Activated CD4-positive, alpha-beta T cell treated with anti-CD3 and anti-CD28 coated beads, Interleukin-2, amount 50 U/mL, for 48 hours (primary cell): ENCODE data around the gene FRRS1.
"Not testable (repeated sequence)": the region's sequence is repeated elsewhere in the genome, so short reads cannot be mapped to it uniquely, and the experiment has no call there.

Experiments
- DNase-seq, 2 experiments: peaks; one replicate each; pipeline ENCODE4 v3.0.0-alpha.2; 2020

The FRRS1 gene, protein sequence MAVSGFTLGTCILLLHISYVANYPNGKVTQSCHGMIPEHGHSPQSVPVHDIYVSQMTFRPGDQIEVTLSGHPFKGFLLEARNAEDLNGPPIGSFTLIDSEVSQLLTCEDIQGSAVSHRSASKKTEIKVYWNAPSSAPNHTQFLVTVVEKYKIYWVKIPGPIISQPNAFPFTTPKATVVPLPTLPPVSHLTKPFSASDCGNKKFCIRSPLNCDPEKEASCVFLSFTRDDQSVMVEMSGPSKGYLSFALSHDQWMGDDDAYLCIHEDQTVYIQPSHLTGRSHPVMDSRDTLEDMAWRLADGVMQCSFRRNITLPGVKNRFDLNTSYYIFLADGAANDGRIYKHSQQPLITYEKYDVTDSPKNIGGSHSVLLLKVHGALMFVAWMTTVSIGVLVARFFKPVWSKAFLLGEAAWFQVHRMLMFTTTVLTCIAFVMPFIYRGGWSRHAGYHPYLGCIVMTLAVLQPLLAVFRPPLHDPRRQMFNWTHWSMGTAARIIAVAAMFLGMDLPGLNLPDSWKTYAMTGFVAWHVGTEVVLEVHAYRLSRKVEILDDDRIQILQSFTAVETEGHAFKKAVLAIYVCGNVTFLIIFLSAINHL

DNA sequence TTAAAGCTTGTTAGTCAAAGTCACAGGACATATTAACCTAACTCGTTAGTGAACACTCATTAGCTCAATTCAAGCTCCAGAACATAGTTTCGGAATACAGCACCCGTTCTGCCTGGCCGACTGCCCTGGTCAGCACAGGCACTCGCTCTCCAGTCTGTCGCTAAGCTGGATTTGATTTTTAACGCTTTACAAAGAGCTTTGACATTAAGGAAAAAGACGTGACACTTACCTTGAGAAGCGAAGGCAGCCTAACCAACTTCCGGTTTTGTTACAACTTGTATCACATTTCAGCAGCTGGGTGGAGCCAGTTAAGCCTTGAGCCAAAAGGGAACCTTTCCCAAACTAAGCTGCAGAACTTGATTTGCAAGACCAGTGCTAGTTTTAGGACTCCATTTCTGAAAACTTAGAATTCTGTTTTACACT, at the start of gene FRRS1:
Gene FRRS1 (minus strand): TSS at position 258 of the 423 bp plus-strand sequence. CDS start 17,867 bp downstream, outside the sequence.
- DNase-seq, result peak; percentile 26 to 37

DNA sequence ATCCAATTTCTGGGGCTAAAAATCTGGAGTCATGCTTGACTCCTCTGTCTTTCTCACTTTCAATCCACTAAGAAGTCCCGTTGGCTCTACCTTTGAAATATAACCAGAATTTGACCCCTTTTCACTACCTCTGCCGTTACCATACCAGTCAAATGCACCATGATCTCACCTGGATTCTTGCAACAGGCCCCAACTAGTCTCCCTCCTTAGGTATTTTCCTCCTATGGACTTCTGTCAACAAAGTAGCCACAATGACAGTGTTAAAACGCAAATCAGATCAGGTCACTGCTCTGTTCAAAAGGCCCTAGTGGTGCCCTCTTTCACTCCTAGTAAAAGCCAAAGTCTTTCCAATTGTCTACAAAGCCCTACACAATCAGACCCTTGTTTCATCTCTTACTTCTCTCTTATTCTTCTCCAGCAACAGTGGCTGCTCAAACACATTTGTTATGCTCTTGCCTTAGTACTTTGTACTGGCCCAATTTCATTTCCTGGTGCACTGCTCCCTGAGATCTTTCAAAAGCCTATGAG, 48.0 kb upstream of the FRRS1 start:
- no peak for DNase-seq

DNA sequence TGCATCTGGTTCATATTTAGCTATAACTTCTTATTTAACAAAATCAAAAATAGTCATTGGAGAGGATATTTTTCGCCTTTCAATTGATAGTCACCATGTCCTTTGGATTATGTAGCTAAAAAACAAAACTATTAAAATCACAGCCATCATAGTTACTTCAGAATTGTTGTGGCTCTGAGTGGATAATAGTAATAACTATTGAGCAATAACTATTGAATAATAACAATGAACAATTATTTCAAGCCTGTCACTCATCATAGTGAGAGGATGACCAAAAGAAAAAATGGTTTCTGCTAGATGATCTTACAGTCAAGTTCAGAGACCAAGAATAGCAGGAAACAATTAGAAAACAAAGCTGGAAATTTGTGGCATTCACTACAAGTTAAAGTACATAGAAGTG, 45.3 kb upstream of the FRRS1 start:
- DNase-seq, result no peak

- no peak for DNase-seq
Observed at GRCh38 chr1:99811075-99811474, 44.6 kb upstream of the FRRS1 start.

DNA sequence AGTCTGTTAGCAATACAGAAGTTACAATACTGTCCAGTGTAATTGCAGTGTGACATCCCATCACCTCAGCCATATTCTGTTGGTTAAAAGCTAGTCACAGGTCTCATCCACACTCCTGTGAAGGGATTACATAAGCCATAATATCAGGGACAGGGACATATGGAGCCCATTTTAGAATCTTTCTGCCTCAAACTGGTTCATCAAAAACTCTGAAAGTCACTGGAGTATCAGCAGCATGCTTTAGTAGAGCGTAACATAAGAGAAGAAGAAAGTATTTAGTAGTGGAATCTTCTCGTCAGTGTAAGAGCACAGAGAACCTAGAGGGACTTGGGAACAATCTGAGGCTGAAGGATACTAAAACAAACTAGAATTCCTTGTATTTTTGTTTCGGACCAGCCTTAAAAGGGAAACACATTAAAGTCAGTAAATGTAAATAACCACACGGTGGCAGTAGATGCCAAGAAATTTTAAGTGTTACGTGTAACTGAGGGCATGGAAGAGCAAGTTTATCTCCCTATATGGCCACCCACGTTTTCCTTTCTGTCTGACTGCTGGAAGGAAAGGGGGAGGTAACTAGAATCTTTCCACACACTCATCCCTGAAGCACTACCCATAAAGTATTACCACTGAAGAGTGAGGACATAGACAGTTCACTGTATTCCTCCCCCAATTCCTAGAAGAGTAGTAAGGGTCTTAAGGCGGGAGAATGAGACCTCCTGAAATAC, 42.1 kb upstream of the FRRS1 start:
- DNase-seq, result peak in 1 of 2 experiments; percentile 17

DNA sequence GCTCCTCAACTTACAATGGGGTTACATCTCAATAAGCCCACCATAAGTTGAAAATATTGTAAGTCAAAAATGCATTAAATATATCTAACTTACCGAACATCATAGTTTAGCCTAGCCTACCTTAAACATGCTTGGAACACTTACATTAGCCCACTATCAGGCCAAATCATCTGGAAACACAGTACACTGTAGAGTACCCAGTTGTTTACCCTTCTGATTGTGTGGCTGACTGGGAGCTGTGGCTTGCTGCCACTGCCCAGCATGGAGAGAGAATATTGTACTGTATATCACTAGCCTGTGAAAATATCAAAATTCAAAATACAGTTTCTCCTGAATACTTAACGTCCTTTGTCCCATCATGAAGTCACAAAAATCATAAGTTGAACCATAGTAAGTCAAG, 40.4 kb upstream of the FRRS1 start:
- DNase-seq, result no peak

DNA sequence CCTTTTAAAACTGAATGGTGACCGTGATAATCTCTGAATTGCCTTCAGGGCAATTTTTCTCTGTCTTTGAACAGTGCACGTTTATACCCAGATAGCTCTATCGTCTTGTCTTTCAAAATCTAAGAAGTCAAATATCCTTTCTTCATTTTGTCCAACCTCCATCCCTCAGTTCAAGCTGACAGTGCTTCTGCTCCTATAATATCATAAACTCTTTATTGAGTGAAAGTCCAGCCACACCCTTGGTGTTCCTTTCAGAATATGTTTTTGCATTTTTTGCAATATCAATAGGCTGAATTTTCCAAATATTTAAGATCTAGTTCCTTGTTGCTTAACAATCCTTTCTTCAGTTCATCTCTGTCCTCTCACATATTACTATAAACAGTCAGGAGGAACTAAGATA, 35.1 kb upstream of the FRRS1 start:
- no peak for DNase-seq

GRCh38 chr1:99793861-99794260, 27.4 kb upstream of the FRRS1 start:
- not testable (repeated sequence) for DNase-seq

DNA sequence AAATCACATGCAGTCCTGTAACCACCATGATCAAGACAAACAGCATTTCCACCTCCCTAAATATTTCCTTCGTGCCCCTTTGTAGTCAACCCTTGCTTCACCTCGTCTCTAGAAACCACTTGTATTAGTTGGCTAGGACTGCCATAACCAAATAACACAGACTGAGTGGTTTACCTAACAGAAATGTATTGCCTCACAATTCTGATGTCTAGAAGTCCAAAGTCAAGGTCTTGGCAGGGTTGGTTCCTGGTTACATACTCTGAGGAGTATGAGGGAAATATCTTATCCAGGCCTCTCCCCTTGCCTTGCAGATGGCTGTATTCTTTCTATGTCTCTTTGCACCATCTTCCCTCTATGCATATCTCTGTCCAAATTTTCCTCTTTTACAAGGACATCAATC, 23.3 kb upstream of the FRRS1 start:
- DNase-seq, result no peak

- no peak for DNase-seq
Observed at GRCh38 chr1:99788896-99789295, 22.5 kb upstream of the FRRS1 start.

DNA sequence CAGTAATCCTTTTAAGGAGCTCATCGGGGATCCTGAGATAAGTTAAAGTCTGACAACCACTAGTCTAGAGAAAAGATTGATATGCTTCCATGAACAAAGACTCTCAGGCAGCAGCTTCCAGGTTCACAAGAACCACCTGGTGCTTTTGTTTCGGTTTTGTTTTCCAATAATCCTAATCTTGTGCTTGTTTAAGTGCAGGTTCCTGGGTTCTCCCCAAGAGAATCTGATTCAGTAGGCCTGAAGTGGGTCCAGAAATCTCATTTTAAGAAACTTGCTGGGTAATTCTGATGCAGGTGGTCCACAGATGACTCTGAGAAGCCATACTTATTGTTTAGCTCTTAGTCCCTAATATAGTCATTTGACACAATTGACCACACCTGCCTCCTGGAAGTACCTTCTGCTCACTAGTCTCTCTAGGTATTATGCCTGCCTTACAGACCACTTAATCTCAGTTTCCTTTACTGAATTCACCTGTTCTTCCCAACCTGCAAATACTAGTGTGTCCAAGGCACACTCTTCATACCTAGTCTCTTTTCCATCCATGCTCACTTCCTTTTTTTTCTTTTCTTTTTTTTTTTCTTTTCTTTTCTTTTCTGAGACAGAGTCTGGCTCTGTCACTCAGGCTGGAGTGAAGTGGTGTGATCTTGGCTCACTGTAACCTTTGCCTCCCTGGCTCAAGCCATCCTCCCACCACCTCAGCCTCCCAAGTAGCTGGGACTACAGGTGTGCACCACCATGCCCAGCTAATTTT, 20.5 kb upstream of the FRRS1 start:
- DNase-seq, result no peak

DNA sequence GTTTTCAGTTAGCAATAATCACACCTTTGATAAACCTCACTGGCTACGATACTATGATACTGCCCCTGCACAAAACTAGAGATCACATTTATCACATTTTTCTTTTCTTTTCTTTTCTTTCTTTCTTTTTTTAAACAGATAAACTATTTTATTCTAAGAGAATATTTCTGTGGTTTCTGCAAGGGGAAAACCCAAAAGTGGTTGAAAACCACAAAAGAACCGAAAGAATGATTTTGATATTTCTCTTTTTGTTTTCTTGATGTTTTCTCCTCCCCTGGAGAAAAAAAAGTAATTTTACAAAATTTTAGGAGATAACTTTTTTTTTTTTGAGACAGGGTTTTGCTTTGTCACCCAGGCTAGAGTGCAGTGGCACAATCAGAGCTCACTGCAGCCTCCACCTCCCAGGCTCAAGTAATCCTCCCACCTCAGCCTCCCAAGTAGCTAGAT, 18.4 kb upstream of the FRRS1 start:
- DNase-seq, result no peak

DNA sequence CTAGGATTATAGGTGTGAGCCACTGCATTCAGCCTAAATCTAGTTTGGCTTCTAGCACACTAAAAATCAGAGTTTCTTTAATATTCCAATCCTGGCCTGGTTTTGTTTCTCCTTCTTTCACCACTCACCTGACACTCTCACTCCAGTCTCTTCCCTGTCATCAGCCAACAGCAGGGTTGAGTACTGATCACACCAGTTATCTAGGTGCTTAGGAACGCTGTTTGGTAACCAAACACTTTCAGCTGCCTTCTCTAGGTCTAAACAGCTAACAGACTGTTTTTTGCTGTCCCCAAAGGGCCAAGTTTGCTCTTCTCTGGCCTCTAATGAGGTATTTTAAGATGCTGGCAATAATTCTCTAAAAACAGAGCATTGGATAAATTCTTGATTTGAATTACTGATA, 17.7 kb upstream of the FRRS1 start:
- no peak for DNase-seq

GRCh38 chr1:99782920-99783319, 16.5 kb upstream of the FRRS1 start:
- no peak for DNase-seq

DNA sequence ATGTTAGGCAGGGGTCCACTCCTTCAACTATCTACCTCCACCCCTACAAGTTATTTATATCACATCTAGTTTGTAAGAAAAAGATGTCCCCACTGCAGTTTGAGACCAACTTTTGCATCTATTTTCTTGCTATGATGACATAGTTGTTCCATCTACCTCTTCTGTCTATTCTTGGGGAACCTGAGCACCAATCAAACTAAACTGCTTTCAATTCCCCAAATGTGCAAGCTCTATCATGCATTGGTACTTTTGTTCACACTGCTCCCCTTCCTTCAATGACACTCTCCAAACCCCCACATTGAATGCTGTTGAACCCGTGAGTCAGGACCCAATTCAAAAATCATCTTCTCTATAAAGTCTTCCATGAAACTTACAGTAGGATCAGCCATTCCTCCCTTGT, 16.0 kb upstream of the FRRS1 start:
- DNase-seq, result no peak

DNA sequence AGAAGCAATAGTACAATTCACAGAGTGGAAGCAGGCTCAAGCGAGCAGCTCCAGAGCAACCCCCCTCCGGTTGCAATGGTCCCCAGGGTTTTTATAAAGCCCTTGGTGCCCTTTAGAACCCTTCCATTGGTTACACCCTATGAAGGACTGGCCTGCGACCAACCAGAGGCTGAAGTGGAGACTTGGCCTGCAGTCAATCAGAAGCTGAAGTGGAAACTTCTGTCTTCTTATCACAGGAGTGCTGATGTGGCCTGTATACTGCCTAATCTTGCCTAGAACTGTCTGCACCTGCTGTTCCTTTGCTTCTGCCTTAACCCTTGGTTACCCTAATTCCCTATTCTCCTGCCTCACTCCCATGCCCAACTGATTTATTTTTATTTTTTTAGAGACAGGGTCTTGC, 15.4 kb upstream of the FRRS1 start:
- DNase-seq, result no peak

DNA sequence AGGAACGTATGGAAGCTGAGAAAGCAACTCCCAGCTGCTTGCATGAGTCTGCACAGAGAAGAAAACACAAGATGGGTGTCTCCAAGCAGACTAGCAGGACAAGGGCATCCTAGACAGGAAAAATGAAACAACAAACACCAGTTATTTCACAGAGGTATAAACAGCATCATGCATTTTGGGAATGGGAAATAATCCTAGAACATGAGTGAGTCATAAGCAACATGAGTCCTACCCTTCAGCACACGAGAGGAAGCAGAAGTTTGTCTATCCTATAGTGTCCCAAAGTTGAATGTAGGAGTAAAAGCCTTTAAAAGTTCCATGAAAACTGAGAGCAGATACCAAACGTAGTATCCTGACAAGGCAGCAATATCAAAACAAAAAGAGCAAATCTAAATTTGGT, 11.3 kb upstream of the FRRS1 start:
- DNase-seq, result no peak

DNA sequence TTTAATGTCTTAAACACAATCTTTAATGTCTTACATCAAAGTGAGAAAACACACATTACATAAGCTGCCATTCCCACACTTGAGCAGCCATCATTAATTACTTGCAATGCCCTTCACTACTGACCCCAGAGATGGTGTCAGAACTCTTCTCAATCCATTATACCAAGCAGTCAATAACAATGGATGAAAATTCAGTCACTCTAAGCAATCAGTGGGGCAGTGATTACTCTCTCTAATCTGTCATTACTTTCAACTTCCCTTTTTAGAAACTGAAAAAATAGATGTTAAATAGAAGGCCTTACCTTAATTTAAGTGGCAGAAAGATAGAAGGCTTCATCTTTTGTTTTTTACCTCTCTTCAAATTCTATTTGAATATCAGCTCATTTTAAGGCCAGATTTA, 9.7 kb upstream of the FRRS1 start:
- no peak for DNase-seq

DNA sequence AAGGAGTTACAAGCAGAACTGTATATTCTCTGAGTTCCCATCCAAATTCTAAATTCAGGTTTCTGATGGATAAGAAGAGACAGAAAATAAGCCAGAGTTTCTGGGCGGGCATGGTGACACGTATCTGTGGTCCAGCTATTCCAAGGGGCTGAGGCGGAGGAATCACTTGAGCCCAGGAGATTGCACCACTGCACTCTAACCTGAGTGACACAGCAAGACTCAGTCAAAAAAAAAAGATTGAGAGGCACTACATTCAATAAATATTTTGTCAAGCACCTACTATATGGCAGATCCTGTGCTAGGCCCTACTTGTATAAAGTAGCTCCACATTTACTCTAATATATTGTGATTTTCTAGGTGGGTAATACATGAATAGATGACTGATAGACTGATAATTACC, 6.4 kb upstream of the FRRS1 start:
- no peak for DNase-seq

DNA sequence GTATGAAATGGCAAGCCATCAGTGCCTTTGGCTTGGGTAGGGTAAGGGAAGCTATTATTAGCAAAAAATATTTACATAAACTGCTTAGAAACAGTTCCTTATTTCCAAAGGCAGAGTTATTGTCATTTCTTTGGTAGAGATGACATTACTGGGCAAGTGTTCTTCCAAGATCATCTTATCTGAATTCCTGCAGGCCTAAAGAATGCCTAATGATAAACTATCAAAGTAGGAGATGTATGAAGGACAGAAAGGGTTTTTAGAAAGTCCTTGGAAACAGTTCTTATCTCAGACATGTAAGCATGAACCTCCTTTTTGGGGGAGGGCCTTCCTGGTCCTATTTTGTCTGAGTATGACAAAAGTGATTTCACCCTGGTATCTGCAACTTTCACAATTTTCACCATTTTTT, 5.1 kb upstream of the FRRS1 start:
- DNase-seq, result no peak

GRCh38 chr1:99768524-99769245, 2.2 kb upstream of the FRRS1 start:
- DNase-seq, result no peak

GRCh38 chr1:99768104-99768503, 1.7 kb upstream of the FRRS1 start:
- no peak for DNase-seq
